GM21360 (cell line): Measurements from ENCODE around the gene IPCEF1.
"Not testable (repeated sequence)": the region's sequence is repeated elsewhere in the genome, so short reads cannot be mapped to it uniquely, and the experiment has no call there.

Source experiments
- ATAC-seq: cut with Tn5 transposase; IDR thresholded peaks from one replicate; pipeline ENCODE4 v1.9.1; 2021; ENCODE audit warnings: mild to moderate bottlenecking, moderate library complexity; ENCODE audit not compliant: unreplicated experiment

The IPCEF1 gene

GRCh38 chr6:154227862-154228520 lies 128.6 kb downstream of the IPCEF1 start:
- ATAC-seq = no peak

DNA sequence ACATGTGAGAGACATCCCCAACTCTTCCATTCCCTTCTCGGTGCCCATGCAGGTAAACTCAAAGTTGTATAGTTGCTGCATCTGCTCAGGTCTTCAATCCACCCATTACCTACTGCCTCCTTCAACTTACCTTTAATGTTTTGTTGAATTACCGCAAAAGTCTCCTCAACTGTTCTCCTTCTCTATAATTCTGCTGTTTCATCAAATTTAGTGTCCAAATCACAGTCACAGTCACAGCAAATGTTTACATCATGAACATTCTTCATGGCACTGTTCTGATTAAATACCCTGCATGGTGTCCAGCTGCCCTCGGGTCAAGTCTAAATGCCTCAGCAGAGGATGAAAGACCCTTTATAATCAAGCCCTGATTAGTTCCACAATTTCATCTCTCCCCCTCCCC lies 130.1 kb downstream of the IPCEF1 start:
- no peak for ATAC-seq

DNA sequence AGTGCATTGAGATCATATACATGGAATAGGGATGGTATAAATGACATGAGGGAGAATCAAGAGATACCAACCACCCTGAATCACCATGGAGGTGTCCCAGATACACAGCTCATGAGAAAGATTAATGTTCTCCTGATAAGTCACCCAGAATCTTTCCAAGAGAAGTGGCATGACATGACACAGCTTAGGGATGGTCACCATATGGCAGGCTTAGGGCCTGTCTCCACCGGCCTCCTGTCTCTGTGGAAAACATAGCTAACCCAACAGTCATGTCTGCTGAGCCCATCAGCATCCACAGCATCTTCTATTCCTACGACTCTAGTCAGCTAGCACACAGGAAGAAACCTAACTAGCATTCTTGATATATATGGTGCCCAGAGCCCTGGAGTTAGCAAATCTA lies 133.3 kb downstream of the IPCEF1 start:
- no peak for ATAC-seq

DNA sequence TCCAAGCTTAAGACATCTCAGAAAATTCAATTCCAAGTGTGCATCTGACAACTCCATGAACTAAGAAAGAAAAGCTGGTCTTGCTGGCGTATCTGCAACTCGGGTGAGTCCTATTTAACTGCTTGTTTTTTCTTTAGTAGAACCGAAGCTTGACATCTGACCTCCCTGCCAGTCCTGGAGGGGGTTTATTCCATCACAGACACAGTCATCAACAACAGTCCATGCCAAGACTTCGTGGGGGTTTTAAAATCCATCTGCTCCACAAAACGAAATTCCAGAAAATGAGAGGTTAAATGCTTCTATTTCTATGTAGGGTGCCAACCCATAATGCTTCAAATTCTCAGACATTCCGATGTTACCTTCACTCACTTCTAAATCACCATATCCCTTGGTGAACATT lies 133.9 kb downstream of the IPCEF1 start:
- no peak for ATAC-seq

DNA sequence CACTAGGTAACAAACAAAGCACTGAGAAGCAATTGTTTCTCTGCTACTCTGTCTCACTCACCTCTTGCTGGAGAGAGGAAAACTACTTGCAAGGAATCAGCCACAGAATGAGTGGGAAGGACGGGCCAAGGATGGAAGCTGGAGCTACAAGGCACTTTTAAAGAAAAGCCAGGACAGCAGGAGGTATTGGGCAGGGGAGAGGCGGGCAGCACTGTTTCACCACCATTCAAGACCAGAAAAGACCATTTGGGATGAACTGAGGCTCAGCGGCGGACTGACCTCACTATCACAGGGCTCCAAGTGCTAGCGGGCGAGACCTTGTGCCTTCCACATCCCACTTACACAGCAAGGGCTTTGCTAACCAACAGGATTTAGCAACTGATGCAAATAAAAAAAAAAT lies 137.4 kb downstream of the IPCEF1 start:
- ATAC-seq = no peak

DNA sequence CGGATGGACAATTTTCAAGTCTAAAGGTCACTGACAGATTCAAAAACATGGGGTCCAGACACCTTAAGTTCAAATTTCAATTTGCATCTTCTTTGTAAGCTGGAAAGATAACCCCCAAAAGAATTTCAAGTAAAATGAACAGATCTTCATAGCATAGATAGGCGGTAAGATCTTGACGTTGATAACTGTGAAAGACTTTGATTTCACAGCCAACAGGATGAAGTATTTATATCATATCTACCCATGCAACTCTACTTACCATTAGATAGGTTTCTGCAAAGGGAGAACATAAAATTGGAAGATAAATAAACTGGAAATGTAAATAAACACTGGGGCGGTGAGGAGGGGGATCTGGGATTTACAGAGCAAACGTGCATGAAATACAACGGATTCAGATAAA lies 137.8 kb downstream of the IPCEF1 start:
- ATAC-seq = no peak

DNA sequence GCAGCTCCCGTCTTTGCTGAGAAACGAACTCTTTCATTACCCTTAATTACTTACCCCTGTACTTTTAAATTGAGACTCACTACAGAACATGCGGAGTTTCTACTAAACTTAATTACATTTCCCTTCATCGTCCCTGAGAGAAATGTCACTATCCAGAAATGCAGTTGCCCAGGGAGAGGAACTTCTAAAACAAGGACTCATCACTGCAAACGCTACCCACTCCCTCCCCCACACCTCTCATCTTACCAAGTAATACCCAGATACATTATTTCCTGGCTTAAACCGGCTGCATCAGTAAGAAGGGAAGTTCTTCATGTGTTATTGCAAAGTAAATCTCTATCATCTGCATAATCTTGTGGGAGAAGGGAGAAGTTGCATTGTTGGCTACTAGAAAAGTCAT lies 138.3 kb downstream of the IPCEF1 start:
- no peak for ATAC-seq

- no peak for ATAC-seq
Observed at GRCh38 chr6:154213782-154214181, 142.8 kb downstream of the IPCEF1 start.

GRCh38 chr6:154210678-154211077 lies 145.9 kb downstream of the IPCEF1 start:
- ATAC-seq = no peak

DNA sequence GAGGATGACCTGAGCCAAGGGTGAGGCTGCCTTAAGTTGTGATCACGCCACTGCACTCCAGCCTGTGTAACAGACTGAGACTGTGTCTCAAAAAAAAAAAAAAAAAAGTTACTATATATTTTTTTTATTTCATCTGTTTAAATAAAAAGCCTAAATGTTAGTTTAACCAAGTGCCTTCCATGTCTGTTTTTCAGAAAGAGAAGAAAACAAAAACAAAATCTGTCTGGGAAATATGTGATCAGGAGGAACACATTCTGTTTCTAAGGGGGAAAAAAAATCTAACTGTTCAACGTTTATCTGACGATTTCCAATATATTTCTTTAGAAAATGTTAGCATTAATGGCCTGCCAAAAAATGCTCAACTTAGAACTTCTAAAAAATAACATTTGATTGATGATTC lies 147.0 kb downstream of the IPCEF1 start:
- ATAC-seq = no peak

GRCh38 chr6:154206996-154207395 lies 149.6 kb downstream of the IPCEF1 start:
- ATAC-seq = no peak

DNA sequence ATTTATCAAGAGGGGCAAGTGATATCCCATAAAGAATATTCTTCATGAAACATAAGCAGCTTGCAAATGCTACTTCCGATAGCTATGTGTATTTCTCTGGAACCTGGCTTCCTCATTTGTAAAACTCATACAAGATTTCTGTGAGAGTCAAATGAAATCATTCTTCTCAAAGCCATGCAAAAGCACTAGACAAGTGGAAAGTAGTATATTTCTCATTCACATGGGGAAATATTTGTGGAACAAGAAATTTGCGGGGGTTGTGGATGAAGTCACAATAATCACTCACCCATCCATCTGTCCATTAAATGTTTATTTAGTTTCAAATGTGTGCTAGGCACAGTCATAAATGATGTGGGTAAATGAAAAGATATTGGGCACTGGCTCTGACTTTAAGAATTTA lies 150.5 kb downstream of the IPCEF1 start:
- no peak for ATAC-seq

DNA sequence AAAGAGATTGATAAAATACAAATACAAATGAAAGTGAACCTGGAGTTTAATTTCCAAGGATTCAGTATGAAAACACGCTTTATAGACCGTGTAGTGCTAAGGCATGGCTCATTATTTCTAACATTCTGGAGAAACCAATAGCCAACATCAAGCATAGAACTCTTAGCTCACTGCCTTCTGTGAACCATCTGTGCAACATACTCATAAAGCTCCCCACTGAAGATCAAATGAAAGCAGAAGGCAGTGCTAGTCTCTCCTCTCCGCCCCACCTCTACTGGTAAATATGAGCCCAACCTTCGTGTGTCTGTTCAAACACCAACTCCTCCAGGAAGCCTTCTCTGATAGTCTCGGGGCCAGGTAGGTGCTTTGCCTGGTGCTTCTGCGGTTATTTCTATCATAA lies 153.6 kb downstream of the IPCEF1 start:
- no peak for ATAC-seq

GRCh38 chr6:154202339-154202738 lies 154.3 kb downstream of the IPCEF1 start:
- no peak for ATAC-seq

GRCh38 chr6:154201688-154202087 lies 154.9 kb downstream of the IPCEF1 start:
- not testable (repeated sequence) for ATAC-seq

GRCh38 chr6:154197196-154197860 lies 159.3 kb downstream of the IPCEF1 start:
- ATAC-seq = no peak

DNA sequence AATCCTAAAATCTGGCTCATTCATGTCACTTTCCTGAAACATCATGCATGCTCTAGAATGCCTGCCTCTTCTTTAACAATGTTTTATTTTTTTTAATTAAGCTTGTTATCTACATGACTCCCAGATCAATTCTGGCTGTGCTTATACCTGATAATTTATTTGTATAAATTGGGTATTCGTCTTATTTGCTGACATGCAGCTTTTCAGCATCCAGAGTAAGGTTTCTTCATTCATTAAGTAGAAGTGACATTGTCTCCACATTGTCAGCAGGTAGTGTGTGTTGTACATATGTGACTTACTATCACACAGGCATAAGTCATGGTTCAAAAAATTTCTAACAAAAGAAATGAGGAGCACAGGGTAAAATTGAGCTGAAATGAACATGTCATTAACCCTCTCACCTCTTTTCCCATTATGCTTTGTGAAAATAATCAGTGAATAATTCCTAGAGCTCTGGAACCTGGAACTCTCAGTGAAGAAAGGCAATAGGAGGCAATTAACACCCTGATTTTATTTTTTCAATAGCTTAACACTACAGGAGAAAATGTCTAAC lies 160.2 kb downstream of the IPCEF1 start:
- ATAC-seq = no peak

- ATAC-seq = no peak
Observed at GRCh38 chr6:154187714-154188113, 168.9 kb downstream of the IPCEF1 start.

- ATAC-seq = no peak
Observed at GRCh38 chr6:154187203-154187602, 169.4 kb downstream of the IPCEF1 start.

GRCh38 chr6:154179434-154179833 lies 177.2 kb downstream of the IPCEF1 start:
- no peak for ATAC-seq

DNA sequence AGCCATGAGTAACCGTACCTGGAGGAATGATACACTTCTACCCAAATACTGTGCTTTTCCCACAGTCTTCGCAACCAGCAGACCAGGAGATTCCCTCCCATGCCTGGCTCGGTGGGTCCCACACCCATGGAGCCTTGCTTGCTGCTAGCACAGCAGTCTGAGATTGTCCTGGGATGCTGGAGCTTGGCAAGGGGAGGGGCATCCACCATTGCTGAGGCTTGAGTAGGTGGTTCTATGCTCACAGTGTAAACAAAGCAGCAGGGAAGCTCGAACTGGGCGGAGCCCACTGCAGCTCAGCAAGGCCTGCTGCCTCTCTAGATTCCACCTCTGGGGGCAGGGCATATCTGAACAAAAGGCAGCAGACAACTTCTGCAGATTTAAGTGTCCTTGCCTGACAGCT lies 184.2 kb downstream of the IPCEF1 start:
- not testable (repeated sequence) for ATAC-seq

- no peak for ATAC-seq
Observed at GRCh38 chr6:154170106-154170505, 186.5 kb downstream of the IPCEF1 start.
